Measurements from ENCODE around the gene BECN2. TPM values are rescaled to one million over a fixed set of nuclear protein-coding genes. Genes with fewer than 3 reads are reported as not detected.

Gene BECN2
- total and polyA plus RNA-seq, 2 of the 13 experiments (the other 11 are each of a cell fraction or from before 2014, with no cell fraction given), result not detected

DNA sequence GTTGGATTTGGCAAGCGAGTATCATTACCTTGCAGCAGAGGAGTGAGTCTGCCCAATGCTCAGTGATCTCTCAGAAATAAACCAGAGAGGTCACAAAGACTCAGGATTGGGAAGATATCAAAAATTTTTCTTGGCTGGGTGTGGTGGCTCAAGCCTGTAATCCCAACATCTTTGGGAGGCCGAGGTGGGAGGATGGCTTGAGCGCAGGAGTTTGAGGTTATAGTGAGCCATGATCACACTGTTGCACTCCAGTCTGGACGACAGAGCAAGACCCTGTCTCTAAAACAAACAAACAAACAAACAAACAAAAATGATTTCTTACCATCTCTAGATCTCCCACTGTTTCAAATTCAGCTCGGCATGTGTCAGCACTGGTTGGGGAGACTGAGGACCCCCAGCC, 13.3 kb upstream of the BECN2 start:
- Histone ChIP-seq H3K9me3 (ENCODE audit: low read length) (no peaks in the 10 kb centered on the region), H3K4me2 (ENCODE audit: low read depth, low read length) (peak overlapping the region; percentile 78), H3K27me3 (ENCODE audit: control insufficient read depth in 1 of 2, insufficient read depth in 2 of 2, low read length in 2 of 2) (no peaks in the 10 kb centered on the region; a peak in 1 of 5 replicates), H3K27ac (ENCODE audit: extremely low read length, insufficient read depth, low read length) (no peak overlapping the region), H4K20me1 (ENCODE audit: insufficient read depth, low read length) (no peaks in the 10 kb centered on the region), H3K4me3 (replicated peaks in 1 of 3; ENCODE audit: insufficient read depth in 1 of 3, low read depth in 2 of 3, low read length in 3 of 3) (peak overlapping the region; percentile 55 to 80 (median 72)), H3K4me1 (ENCODE audit: insufficient read depth, low read length) (peaks cover 14% of the 10 kb centered on the region), H3K36me3 (replicated peaks in 1 of 2; ENCODE audit: control insufficient read depth in 1 of 2, insufficient read depth in 2 of 2, low read length in 2 of 2) (no peaks in the 10 kb centered on the region), H3K79me2 (ENCODE audit: insufficient read depth, low read length) (no peaks in the 10 kb centered on the region), H3K9ac (ENCODE audit: insufficient read depth, low read depth, low read length) (peak overlapping the region; percentile 53; the same call in 1 of the 2 replicates), H2AFZ (ENCODE audit: low read length) (peak overlapping the region; percentile 94)
- ChIA-PET CTCF (ENCODE audit: low intra/inter-chr PET ratio, low total read pairs) (no interaction called here), POLR2A (no interaction called here)
- in situ Hi-C loops (cut with HindIII; ENCODE audit: extremely low pct_ligation_motif_present, low pct_unique_long_range_greater_than_20kb) (no loop called here), intact Hi-C loops (cut with micrococcal nuclease; ENCODE audit: unreplicated experiment) (no loop called here)
- FAIRE-seq, result no peak
- no peak for DNase-seq (ENCODE audit: low spot score)
- TSS peak; percentile 87 for BruUV-seq (replicated peaks)
- TF ChIP-seq ZNF468 (CRISPR knock-in tag; IDR thresholded peaks at IDR 0.05), result no peak
- TF ChIP-seq, protein P1, sequence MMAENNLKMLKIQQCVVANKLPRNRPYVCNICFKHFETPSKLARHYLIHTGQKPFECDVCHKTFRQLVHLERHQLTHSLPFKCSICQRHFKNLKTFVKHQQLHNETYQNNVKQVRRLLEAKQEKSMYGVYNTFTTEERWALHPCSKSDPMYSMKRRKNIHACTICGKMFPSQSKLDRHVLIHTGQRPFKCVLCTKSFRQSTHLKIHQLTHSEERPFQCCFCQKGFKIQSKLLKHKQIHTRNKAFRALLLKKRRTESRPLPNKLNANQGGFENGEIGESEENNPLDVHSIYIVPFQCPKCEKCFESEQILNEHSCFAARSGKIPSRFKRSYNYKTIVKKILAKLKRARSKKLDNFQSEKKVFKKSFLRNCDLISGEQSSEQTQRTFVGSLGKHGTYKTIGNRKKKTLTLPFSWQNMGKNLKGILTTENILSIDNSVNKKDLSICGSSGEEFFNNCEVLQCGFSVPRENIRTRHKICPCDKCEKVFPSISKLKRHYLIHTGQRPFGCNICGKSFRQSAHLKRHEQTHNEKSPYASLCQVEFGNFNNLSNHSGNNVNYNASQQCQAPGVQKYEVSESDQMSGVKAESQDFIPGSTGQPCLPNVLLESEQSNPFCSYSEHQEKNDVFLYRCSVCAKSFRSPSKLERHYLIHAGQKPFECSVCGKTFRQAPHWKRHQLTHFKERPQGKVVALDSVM (CRISPR knock-in tag; IDR thresholded peaks at IDR 0.05), result peak; percentile 50; the same call in 1 of the 2 replicates
- ATAC-seq, result no peak; the same call in 2 of the 3 replicates
- WGBS (ENCODE audit: low lambda C conversion rate), result 52% methylated on average over 5 of the region's 5 CpGs

DNA sequence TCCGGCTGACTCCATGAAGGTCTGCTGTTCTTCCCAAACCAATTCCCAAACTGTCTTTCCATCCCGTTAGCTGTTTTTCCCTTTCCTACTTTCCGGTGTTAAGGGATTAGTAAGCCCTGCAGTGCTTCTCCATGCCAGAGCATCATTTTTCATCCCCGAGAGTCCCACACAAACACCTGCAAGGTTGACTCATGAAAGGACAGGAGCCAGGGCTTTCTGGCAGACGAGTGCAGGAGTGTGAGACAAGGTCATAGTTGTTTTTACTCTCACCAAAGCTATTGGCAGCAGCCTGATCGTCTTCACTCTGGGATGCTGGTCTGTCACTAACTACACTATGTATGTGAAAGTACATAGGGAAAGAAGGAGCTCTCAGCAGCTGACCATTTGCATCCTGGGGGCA, 10.2 kb upstream of the BECN2 start:
- no peaks in the 10 kb centered on the region for H3K79me2 ChIP-seq (ENCODE audit: insufficient read depth, low read length)
- POLR2A ChIA-PET, result interaction anchor here (0.7 to 1.4 kb wide), 2 partner anchors 12 to 14 kb away, joined by 3 to 4 read pairs; no protein-coding TSS in a partner anchor
- no peaks in the 10 kb centered on the region; a peak in 1 of 5 replicates for H3K27me3 ChIP-seq (ENCODE audit: control insufficient read depth in 1 of 2, insufficient read depth in 2 of 2, low read length in 2 of 2)
- H3K4me3 ChIP-seq (replicated peaks in 1 of 3; ENCODE audit: insufficient read depth in 1 of 3, low read depth in 2 of 3, low read length in 3 of 3), result no peak overlapping the region
- H3K9me3 ChIP-seq (ENCODE audit: low read length), result no peaks in the 10 kb centered on the region
- no peak overlapping the region for H2AFZ ChIP-seq (ENCODE audit: low read length)
- FAIRE-seq (no peak), ATAC-seq (peak; percentile 42), DNase-seq (ENCODE audit: low spot score) (no peak)
- in situ Hi-C loops (cut with HindIII; ENCODE audit: extremely low pct_ligation_motif_present, low pct_unique_long_range_greater_than_20kb) (no loop called here), intact Hi-C loops (cut with micrococcal nuclease; ENCODE audit: unreplicated experiment) (no loop called here)
- CTCF ChIA-PET (ENCODE audit: low intra/inter-chr PET ratio, low total read pairs), result no interaction called here
- no peak overlapping the region for H3K9ac ChIP-seq (ENCODE audit: insufficient read depth, low read depth, low read length)
- no TSS peak for BruUV-seq (replicated peaks)
- H3K4me2 ChIP-seq (ENCODE audit: low read depth, low read length), result no peak overlapping the region
- 22% methylated on average over 6 of the region's 6 CpGs for WGBS (ENCODE audit: low lambda C conversion rate)
- no peak overlapping the region for H3K27ac ChIP-seq (ENCODE audit: extremely low read length, insufficient read depth, low read length)
- H3K4me1 ChIP-seq (ENCODE audit: insufficient read depth, low read length), result peaks cover 14% of the 10 kb centered on the region
- no peaks in the 10 kb centered on the region for H4K20me1 ChIP-seq (ENCODE audit: insufficient read depth, low read length)
- TF ChIP-seq STAT5B (CRISPR knock-in tag; IDR thresholded peaks at IDR 0.05) (no peak), ZNF253 (CRISPR knock-in tag; IDR thresholded peaks at IDR 0.05; ENCODE audit: borderline replicate concordance) (no peak), ZNF816 (CRISPR knock-in tag; IDR thresholded peaks at IDR 0.05; ENCODE audit: borderline replicate concordance) (no peak)
- TF ChIP-seq, protein P2, sequence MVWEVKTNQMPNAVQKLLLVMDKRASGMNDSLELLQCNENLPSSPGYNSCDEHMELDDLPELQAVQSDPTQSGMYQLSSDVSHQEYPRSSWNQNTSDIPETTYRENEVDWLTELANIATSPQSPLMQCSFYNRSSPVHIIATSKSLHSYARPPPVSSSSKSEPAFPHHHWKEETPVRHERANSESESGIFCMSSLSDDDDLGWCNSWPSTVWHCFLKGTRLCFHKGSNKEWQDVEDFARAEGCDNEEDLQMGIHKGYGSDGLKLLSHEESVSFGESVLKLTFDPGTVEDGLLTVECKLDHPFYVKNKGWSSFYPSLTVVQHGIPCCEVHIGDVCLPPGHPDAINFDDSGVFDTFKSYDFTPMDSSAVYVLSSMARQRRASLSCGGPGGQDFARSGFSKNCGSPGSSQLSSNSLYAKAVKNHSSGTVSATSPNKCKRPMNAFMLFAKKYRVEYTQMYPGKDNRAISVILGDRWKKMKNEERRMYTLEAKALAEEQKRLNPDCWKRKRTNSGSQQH (CRISPR knock-in tag; IDR thresholded peaks at IDR 0.05; ENCODE audit: low read depth), result no peak
- H3K36me3 ChIP-seq (replicated peaks in 1 of 2; ENCODE audit: control insufficient read depth in 1 of 2, insufficient read depth in 2 of 2, low read length in 2 of 2), result no peaks in the 10 kb centered on the region

Data from HepG2 (cell line).